IPS-15b (cell line): ENCODE data around the gene EMC1.
"Not testable (repeated sequence)": the region's sequence is repeated elsewhere in the genome, so short reads cannot be mapped to it uniquely, and the experiment has no call there.

ENCODE experiments used
- H3K27me3 ChIP-seq: one replicate; pipeline ENCODE4 v1.6.1; 2013; ENCODE audit warnings: low read length; ENCODE audit not compliant: control insufficient read depth, insufficient read depth
- H3K36me3 ChIP-seq: one replicate; pipeline ENCODE4 v1.6.1; 2013; ENCODE audit warnings: low read length; ENCODE audit not compliant: control insufficient read depth, insufficient read depth
- H3K4me1 ChIP-seq: one replicate; pipeline ENCODE4 v1.6.1; 2013; ENCODE audit warnings: mild to moderate bottlenecking, low read length; ENCODE audit not compliant: control insufficient read depth, insufficient read depth
- H3K4me3 ChIP-seq: one replicate; pipeline ENCODE4 v1.5.1; 2013; ENCODE audit warnings: low read depth, low read length
- H3K9ac ChIP-seq: one replicate; pipeline ENCODE4 v1.6.1; 2013; ENCODE audit warnings: low read depth, mild to moderate bottlenecking, low read length
- H3K9me3 ChIP-seq: one replicate; pipeline ENCODE4 v1.6.1; 2013; ENCODE audit warnings: mild to moderate bottlenecking, low read length; ENCODE audit not compliant: control insufficient read depth, insufficient read depth

The EMC1 gene

DNA sequence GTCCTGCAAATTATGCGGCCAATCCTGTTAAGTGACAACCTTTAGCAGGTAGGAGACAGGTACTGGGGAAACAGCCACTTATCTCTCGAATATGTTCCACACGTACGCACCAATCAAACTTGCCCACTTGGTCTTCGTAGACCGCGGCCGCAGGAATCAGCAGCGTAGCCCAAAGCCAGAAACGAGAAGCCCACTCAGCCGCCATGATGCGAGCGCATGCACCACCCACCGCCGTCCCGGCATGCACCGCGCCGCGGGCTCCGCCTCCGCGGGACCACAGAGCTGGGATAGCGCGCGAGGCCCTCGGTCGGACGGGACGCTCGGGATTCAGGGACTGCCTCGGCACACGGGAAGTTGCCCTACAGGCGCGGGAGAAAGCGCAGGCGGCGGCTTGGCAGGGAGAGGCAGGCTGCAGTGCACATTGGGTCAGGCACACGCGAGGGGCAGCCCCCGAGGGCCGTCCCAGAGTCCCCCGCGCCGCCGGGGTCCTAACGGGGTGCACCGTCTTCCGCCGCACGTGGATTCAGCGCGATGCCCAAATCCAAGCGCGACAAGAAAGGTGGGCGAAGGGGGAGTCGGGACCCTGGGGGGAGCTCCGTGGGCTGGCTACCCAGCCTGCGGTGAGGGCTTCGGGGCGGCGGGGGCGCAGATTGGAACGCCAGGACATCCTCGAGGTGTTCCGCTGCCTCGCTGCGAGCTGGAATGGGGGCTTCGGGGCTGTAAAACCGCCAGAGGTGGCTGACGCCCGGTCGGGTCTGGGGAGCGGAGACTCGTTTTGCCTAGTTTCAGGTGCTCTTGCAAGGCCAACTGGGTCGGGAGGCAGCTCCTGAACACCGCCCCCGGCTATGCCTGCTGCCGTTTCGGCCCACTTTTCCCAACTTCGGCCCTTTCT is at the start of gene EMC1, which contains the start of gene MRTO4:
EMC1 (minus strand) TSS at position 220 of the 892 bp plus-strand sequence; CDS start at position 205, 15 bp downstream.
MRTO4 (plus strand) TSS at position 501 of the 892 bp plus-strand sequence; CDS start at position 532, 31 bp downstream.
- no peaks in the 10 kb centered on the region for H3K27me3 ChIP-seq
- peaks cover 17% of the 10 kb centered on the region for H3K36me3 ChIP-seq
- H3K9me3 ChIP-seq = no peaks in the 10 kb centered on the region
- H3K9ac ChIP-seq = peak within 1 kb of the TSS; percentile 92
- H3K4me1 ChIP-seq = peaks cover 13% of the 10 kb centered on the region
- peak within 1 kb of the TSS; percentile 86 for H3K4me3 ChIP-seq

GRCh38 chr1:19300211-19300610 is 48.9 kb upstream of the EMC1 start:
- Histone ChIP-seq H3K4me1 (no peaks in the 10 kb centered on the region), H3K9me3 (peaks cover 2% of the 10 kb centered on the region), H3K4me3 (no peak overlapping the region), H3K27me3 (no peaks in the 10 kb centered on the region), H3K9ac (no peak overlapping the region), H3K36me3 (peaks cover 9% of the 10 kb centered on the region)

DNA sequence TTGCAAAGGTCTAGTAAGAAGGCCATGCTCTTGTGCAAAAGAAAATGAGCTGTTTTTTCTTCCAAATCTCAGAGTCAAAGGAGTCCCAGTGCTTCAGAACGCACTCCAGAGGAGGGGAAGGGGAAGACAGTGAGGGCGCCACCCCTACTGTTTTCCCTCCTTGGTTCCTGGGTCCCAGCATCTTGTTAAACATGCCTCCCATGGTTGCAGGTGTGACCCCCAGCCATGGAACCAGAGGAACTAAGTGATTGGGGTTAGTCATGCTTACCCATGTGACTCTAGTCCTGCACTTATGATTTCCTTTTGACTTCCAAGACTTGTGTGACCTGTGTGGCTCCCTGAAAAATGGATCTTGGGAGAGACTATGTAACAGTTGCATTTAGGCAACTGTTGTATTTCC is 43.3 kb upstream of the EMC1 start:
- peaks cover 13% of the 10 kb centered on the region for H3K9me3 ChIP-seq
- H3K9ac ChIP-seq = no peak overlapping the region
- peaks cover 8% of the 10 kb centered on the region for H3K27me3 ChIP-seq
- no peaks in the 10 kb centered on the region for H3K4me1 ChIP-seq
- no peaks in the 10 kb centered on the region for H3K36me3 ChIP-seq
- H3K4me3 ChIP-seq = no peak overlapping the region

- peaks cover 2% of the 10 kb centered on the region for H3K9me3 ChIP-seq
- peak overlapping the region; percentile 40 for H3K4me3 ChIP-seq
- peaks cover 26% of the 10 kb centered on the region for H3K27me3 ChIP-seq
- no peak overlapping the region for H3K9ac ChIP-seq
- no peaks in the 10 kb centered on the region for H3K4me1 ChIP-seq
- no peaks in the 10 kb centered on the region for H3K36me3 ChIP-seq
These were observed 37.9 kb upstream of the EMC1 start for GRCh38 chr1:19289244-19289643.

- H3K9ac ChIP-seq, H3K4me1 ChIP-seq, H3K9me3 ChIP-seq, H3K36me3 ChIP-seq: not testable (repeated sequence)
- peaks cover 26% of the 10 kb centered on the region for H3K27me3 ChIP-seq
- peak within 1 kb of the TSS; percentile 40 for H3K4me3 ChIP-seq
These were observed 37.3 kb upstream of the EMC1 start, which contains the start of gene AKR7A3 for GRCh38 chr1:19288324-19289241. Gene AKR7A3 (minus strand): TSS chr1:19288770. CDS start chr1:19288709, 61 bp downstream.

- no peaks in the 10 kb centered on the region for H3K36me3 ChIP-seq
- H3K27me3 ChIP-seq = peaks cover 26% of the 10 kb centered on the region
- H3K4me3 ChIP-seq = no peak overlapping the region
- H3K9ac ChIP-seq = no peak overlapping the region
- no peaks in the 10 kb centered on the region for H3K9me3 ChIP-seq
- no peaks in the 10 kb centered on the region for H3K4me1 ChIP-seq
These were observed 36.3 kb upstream of the EMC1 start for GRCh38 chr1:19287436-19288185.

DNA sequence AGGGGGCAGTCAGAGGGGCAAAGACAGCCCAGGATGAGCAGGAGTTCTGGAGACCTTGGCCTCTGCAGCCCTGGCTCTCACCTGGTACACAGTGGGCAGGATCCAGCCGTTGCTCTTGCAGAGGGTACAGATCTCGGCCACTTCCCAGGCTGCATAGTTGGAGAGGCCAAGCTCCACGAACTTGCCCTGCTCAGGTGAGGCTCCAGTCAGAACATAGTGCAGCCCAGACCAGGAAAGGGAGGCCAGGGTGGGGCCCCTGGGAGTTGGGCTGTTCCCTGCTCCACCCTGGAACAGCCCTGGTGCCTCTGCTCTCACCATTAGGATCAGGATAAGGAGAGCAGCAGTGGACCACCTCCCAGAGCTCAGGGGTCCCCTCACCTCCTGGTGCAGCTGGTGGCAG is 34.5 kb upstream of the EMC1 start:
- H3K36me3 ChIP-seq, H3K9me3 ChIP-seq, H3K4me1 ChIP-seq, H3K9ac ChIP-seq, H3K4me3 ChIP-seq: not testable (repeated sequence)
- peaks cover 26% of the 10 kb centered on the region for H3K27me3 ChIP-seq

DNA sequence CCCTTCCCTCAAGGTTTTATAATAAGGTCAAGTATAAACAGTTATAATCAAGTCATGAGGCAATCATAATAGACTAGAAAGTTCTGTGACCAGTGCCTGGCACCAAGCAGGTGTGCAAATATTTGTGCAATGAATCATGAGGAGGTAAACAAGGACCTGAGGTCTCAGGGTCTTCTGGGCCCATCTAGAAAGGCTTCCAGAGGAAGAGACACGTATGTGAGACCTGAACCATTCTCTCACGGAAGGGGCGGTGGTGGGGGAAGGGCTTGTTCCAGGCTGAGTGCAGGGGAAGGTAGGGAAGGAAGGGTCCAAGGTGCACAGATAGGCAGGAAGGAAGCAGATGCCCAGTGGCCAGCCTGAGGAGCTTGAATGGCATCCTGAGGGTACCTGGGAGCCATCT is 34.0 kb upstream of the EMC1 start:
- H3K9ac ChIP-seq, H3K4me3 ChIP-seq, H3K4me1 ChIP-seq, H3K36me3 ChIP-seq, H3K9me3 ChIP-seq: not testable (repeated sequence)
- peaks cover 25% of the 10 kb centered on the region for H3K27me3 ChIP-seq

GRCh38 chr1:19284881-19285280 is 33.6 kb upstream of the EMC1 start:
- Histone ChIP-seq H3K36me3 (no peaks in the 10 kb centered on the region), H3K4me1 (no peaks in the 10 kb centered on the region)

DNA sequence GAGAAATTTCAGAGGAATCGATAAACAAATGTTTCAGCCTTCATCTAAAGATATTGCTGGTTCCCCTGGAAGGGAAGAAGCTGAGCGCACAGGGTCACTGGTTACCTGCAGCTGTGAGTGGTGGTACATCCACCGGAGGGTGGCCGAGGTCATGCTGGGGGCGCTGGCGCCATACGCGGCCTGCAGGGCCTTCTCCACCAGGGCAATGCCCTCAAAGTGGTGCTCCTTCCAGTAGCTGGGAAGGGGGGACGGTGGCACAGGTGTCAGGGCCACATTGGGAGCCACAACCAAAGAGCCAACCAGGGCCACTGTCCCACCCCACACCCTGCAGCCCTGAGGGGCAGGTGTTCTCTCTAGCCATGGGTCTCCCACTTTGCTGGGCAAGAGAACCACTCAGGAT is 32.6 kb upstream of the EMC1 start:
- H3K4me3 ChIP-seq = no peak overlapping the region
- H3K4me1 ChIP-seq = no peaks in the 10 kb centered on the region
- H3K27me3 ChIP-seq = peaks cover 11% of the 10 kb centered on the region
- H3K9ac ChIP-seq = no peak overlapping the region
- no peaks in the 10 kb centered on the region for H3K36me3 ChIP-seq
- no peaks in the 10 kb centered on the region for H3K9me3 ChIP-seq

More at GRCh38 chr1:19284881-19285280, 33.6 kb upstream of the EMC1 start:
- Histone ChIP-seq H3K9me3 (no peaks in the 10 kb centered on the region), H3K9ac (no peak overlapping the region), H3K27me3 (peaks cover 21% of the 10 kb centered on the region), H3K4me3 (no peak overlapping the region)

DNA sequence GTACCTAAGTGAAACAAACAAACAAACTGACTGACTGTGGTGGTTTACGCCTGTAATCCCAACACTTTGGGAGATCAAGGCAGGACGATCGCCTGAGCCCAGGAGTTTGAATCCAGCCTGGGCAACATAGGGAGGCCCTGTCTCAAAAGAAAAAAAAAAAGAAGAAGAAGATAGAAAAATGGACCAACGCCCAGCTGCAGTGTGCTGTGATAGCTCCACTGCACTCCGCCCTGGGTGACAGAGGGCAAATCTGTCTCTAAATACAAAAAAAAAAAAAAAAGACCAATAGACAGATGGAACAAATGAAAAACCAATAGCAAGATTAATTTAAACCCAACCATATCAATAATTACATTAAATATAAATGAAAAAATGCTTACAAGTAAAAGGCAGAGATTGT is 23.3 kb upstream of the EMC1 start:
- no peaks in the 10 kb centered on the region for H3K36me3 ChIP-seq
- no peaks in the 10 kb centered on the region for H3K4me1 ChIP-seq
- H3K27me3 ChIP-seq = peaks cover 16% of the 10 kb centered on the region
- no peak overlapping the region for H3K4me3 ChIP-seq
- H3K9ac ChIP-seq = no peak overlapping the region
- no peaks in the 10 kb centered on the region for H3K9me3 ChIP-seq
